ENCODE data around the gene RNGTT.
"Not testable (repeated sequence)": the region's sequence is repeated elsewhere in the genome, so short reads cannot be mapped to it uniquely, and the experiment has no call there.

RNGTT gene

GRCh38 chr6:88916615-88917208 is 46.7 kb downstream of the RNGTT start:
- DNase-seq (ENCODE audit: low read depth, low spot score), result peak; percentile 66
- H3K4me3 ChIP-seq (ENCODE audit: low read length), result no peak overlapping the region

- no peak for DNase-seq (ENCODE audit: low read depth, low spot score)
- H3K4me3 ChIP-seq (ENCODE audit: low read length), result no peak overlapping the region
These were observed 48.4 kb downstream of the RNGTT start for GRCh38 chr6:88914895-88915598.

- no peak for DNase-seq (ENCODE audit: low read depth, low spot score)
- H3K4me3 ChIP-seq (ENCODE audit: low read length), result no peak overlapping the region
These were observed 49.2 kb downstream of the RNGTT start for GRCh38 chr6:88914180-88914579.

GRCh38 chr6:88913471-88913870 is 49.9 kb downstream of the RNGTT start:
- DNase-seq (ENCODE audit: low read depth, low spot score), result no peak
- no peak overlapping the region for H3K4me3 ChIP-seq (ENCODE audit: low read length)

GRCh38 chr6:88910922-88911778 is 52.3 kb downstream of the RNGTT start:
- no peak overlapping the region for H3K4me3 ChIP-seq (ENCODE audit: low read length)
- DNase-seq (ENCODE audit: low read depth, low spot score), result no peak

- no peak for DNase-seq (ENCODE audit: low read depth, low spot score)
- H3K4me3 ChIP-seq (ENCODE audit: low read length), result no peak overlapping the region
These were observed 54.5 kb downstream of the RNGTT start for GRCh38 chr6:88908598-88909548.

GRCh38 chr6:88907148-88907547 is 56.3 kb downstream of the RNGTT start:
- not testable (repeated sequence) for H3K4me3 ChIP-seq (ENCODE audit: low read length)

GRCh38 chr6:88899569-88900316 is 63.7 kb downstream of the RNGTT start:
- no peak overlapping the region for H3K4me3 ChIP-seq (ENCODE audit: low read length)
- no peak for DNase-seq (ENCODE audit: low read depth, low spot score)

More at GRCh38 chr6:88907148-88907547, 56.3 kb downstream of the RNGTT start:
- DNase-seq (ENCODE audit: low read depth, low spot score), result not testable (repeated sequence)

- H3K4me3 ChIP-seq (ENCODE audit: low read length), result no peak overlapping the region
- DNase-seq (ENCODE audit: low read depth, low spot score), result no peak
These were observed 67.5 kb downstream of the RNGTT start for GRCh38 chr6:88895911-88896310.

- no peak for DNase-seq (ENCODE audit: low read depth, low spot score)
- no peak overlapping the region for H3K4me3 ChIP-seq (ENCODE audit: low read length)
These were observed 72.3 kb downstream of the RNGTT start for GRCh38 chr6:88890860-88891845.

GRCh38 chr6:88890394-88890793 is 73.0 kb downstream of the RNGTT start:
- no peak overlapping the region for H3K4me3 ChIP-seq (ENCODE audit: low read length)
- DNase-seq (ENCODE audit: low read depth, low spot score), result no peak

GRCh38 chr6:88884361-88884760 is 79.1 kb downstream of the RNGTT start:
- no peak for DNase-seq (ENCODE audit: low read depth, low spot score)
- H3K4me3 ChIP-seq (ENCODE audit: low read length), result no peak overlapping the region

- no peak for DNase-seq (ENCODE audit: low read depth, low spot score)
- H3K4me3 ChIP-seq (ENCODE audit: low read length), result no peak overlapping the region
These were observed 80.9 kb downstream of the RNGTT start for GRCh38 chr6:88882536-88882935.

GRCh38 chr6:88881451-88881850 is 82.0 kb downstream of the RNGTT start:
- no peak for DNase-seq (ENCODE audit: low read depth, low spot score)
- no peak overlapping the region for H3K4me3 ChIP-seq (ENCODE audit: low read length)

- DNase-seq (ENCODE audit: low read depth, low spot score), result no peak
- no peak overlapping the region for H3K4me3 ChIP-seq (ENCODE audit: low read length)
These were observed 83.4 kb downstream of the RNGTT start for GRCh38 chr6:88880021-88880420.

- H3K4me3 ChIP-seq (ENCODE audit: low read length), result no peak overlapping the region
- DNase-seq (ENCODE audit: low read depth, low spot score), result no peak
These were observed 85.5 kb downstream of the RNGTT start for GRCh38 chr6:88877893-88878292.

- DNase-seq (ENCODE audit: low read depth, low spot score), result no peak
These were observed 90.5 kb downstream of the RNGTT start for GRCh38 chr6:88872962-88873361.

More at GRCh38 chr6:88872962-88873361, 90.5 kb downstream of the RNGTT start:
- H3K4me3 ChIP-seq (ENCODE audit: low read length), result no peak overlapping the region

All from Jurkat, Clone E6-1 (cell line).